A549 (cell line): Measurements from ENCODE around the gene AMFR. TPM values are rescaled to one million over a fixed set of nuclear protein-coding genes. Genes with fewer than 3 reads are reported as not detected.

ENCODE experiments used
- ATAC-seq, 2 experiments: fragments of 200-7000 bp in 1 of 2; fragments of >200 bp in 1 of 2; cut with Nextera tagmentation in 1 of 2; cut with Tn5 transposase in 1 of 2; 3 replicates each; pipeline versions ENCODE4 v1.8.0 to v1.9.1; 2018 to 2020; ENCODE audit warnings: mild to moderate bottlenecking in 1 of 2, moderate library complexity in 1 of 2
- CTCF ChIA-PET: fragments of 300-600 bp; sonication (Branson Sonifier 250); formaldehyde crosslinking; extraction: SDS; loops from one replicate; lab custom pipeline; 2021; ENCODE audit warnings: antibody characterized with exemption, inconsistent platforms; lab: Yijun Ruan, JAX
- POLR2A ChIA-PET: fragments of 350-600 bp; formaldehyde crosslinking; extraction: SDS; loops from one replicate; lab custom pipeline; 2021; ENCODE audit warnings: antibody characterized with exemption, inconsistent platforms; lab: Yijun Ruan, JAX
- DNase-seq, 2 experiments: peaks; one replicate each; pipeline versions ENCODE4 v3.0.0 to v3.0.0-alpha.2; 2011 to 2016; ENCODE audit warnings: low read depth in 1 of 2, low spot score in 1 of 2
- FAIRE-seq: peaks from 2 replicates; lab custom pipeline; 2011; peaks lifted over from hg19 to GRCh38; lab: Jason Lieb, UNC
- H3K27ac ChIP-seq, 2 experiments: fragments of >200 bp; sonication (Bioruptor Twin); formaldehyde crosslinking; 3 replicates each; pipeline ENCODE4 v1.5.1; 2016 to 2017
- H3K4me1 ChIP-seq: fragments of >200 bp; sonication (Bioruptor Twin); formaldehyde crosslinking; 3 replicates; pipeline ENCODE4 v1.6.1; 2016
- H3K4me2 ChIP-seq: fragments of >200 bp; sonication (Bioruptor Twin); formaldehyde crosslinking; 3 replicates; pipeline ENCODE4 v1.6.1; 2016
- H3K4me3 ChIP-seq: fragments of >200 bp; sonication (Bioruptor Twin); formaldehyde crosslinking; 3 replicates; pipeline ENCODE4 v1.5.1; 2016
- H3K9me3 ChIP-seq: fragments of >200 bp; sonication (Bioruptor Twin); formaldehyde crosslinking; 3 replicates; pipeline ENCODE4 v1.6.1; 2016
- ATOH8 ChIP-seq: fragments of 250-450 bp; sonication (Bioruptor Pico); IDR thresholded peaks from 2 replicates; pipeline ENCODE4 v1.5.0; 2020; ENCODE audit warnings: low read depth, mild to moderate bottlenecking, moderate library complexity
- BHLHE40 ChIP-seq: IDR thresholded peaks from 2 replicates; pipeline ENCODE4 v1.6.1; 2012; ENCODE audit warnings: low read depth, low read length, inconsistent platforms
- CBX8 ChIP-seq: fragments of 200-600 bp; sonication (generic); IDR thresholded peaks from 2 replicates; pipeline ENCODE4 v1.6.1; 2016
- CEBPB ChIP-seq, 2 experiments: fragments of >200 bp in 1 of 2; sonication (Bioruptor Twin) in 1 of 2; formaldehyde crosslinking in 1 of 2; IDR thresholded peaks; 2 replicates each; pipeline ENCODE4 v1.6.1; 2012 to 2016
- ELK1 ChIP-seq: fragments of 150-350 bp; IDR thresholded peaks from 2 replicates; pipeline ENCODE4 v1.6.1; 2014; ENCODE audit warnings: low read depth, mild to moderate bottlenecking, low read length
- EP300 ChIP-seq, 2 experiments: fragments of >200 bp; sonication (Bioruptor Twin); formaldehyde crosslinking; IDR thresholded peaks; 2 replicates in 1 of 2; 3 replicates in 1 of 2; pipeline ENCODE4 v1.6.1; 2016 to 2017
- FOSL2 ChIP-seq, 2 experiments: fragments of 450-650 bp in 1 of 2; fragments of >200 bp in 1 of 2; sonication (Bioruptor Twin) in 1 of 2; formaldehyde crosslinking; IDR thresholded peaks; 2 replicates each; pipeline versions ENCODE4 v1.5.0 to v1.6.1; 2016 to 2020; ENCODE audit warnings: mild to moderate bottlenecking in 1 of 2, moderate library complexity in 1 of 2
- FOXS1 ChIP-seq: fragments of 250-450 bp; sonication (Bioruptor Pico); IDR thresholded peaks from 2 replicates; pipeline ENCODE4 v1.5.0; 2020; ENCODE audit warnings: mild to moderate bottlenecking, moderate library complexity
- JUNB ChIP-seq: fragments of >200 bp; sonication (Bioruptor Twin); formaldehyde crosslinking; IDR thresholded peaks from 2 replicates; pipeline ENCODE4 v1.6.1; 2016
- MAFK ChIP-seq: fragments of 450-650 bp; IDR thresholded peaks from 2 replicates; pipeline ENCODE4 v1.6.1; 2014; ENCODE audit not compliant: partially characterized antibody
- MAZ ChIP-seq: fragments of 150-350 bp; IDR thresholded peaks from 2 replicates; pipeline ENCODE4 v1.6.1; 2014; ENCODE audit warnings: antibody characterized with exemption, low read depth, low read length, borderline replicate concordance
- NPAS2 ChIP-seq: fragments of 250-450 bp; sonication (Bioruptor Pico); IDR thresholded peaks from 2 replicates; pipeline ENCODE4 v1.8.0; 2022; ENCODE audit warnings: mild to moderate bottlenecking, moderate library complexity, borderline replicate concordance
- NR3C1 ChIP-seq: fragments of >200 bp; sonication (Bioruptor Twin); formaldehyde crosslinking; IDR thresholded peaks from 3 replicates; pipeline ENCODE4 v1.6.1; 2017
- PHF8 ChIP-seq: fragments of 200-600 bp; sonication (generic); IDR thresholded peaks from 2 replicates; pipeline ENCODE4 v1.6.1; 2016; ENCODE audit warnings: low read depth, mild to moderate bottlenecking, antibody characterized with exemption, moderate library complexity, borderline replicate concordance
- POLR2A ChIP-seq: IDR thresholded peaks from 2 replicates; pipeline ENCODE4 v1.6.1; 2012; ENCODE audit warnings: mild to moderate bottlenecking, low read length
- POLR2AphosphoS2 ChIP-seq: conservative IDR thresholded peaks from 2 replicates; pipeline ENCODE4 v1.6.1; 2012; ENCODE audit warnings: low read length, improper control_type of control experiment, inconsistent platforms
- RAD21 ChIP-seq, 2 experiments: fragments of >200 bp in 1 of 2; sonication (Bioruptor Twin) in 1 of 2; formaldehyde crosslinking in 1 of 2; IDR thresholded peaks in 1 of 2; conservative IDR thresholded peaks in 1 of 2; 2 replicates in 1 of 2; 3 replicates in 1 of 2; pipeline ENCODE4 v1.6.1; 2012 to 2018; ENCODE audit warnings: inconsistent platforms in 1 of 2
- RARB ChIP-seq: fragments of 250-450 bp; sonication (Bioruptor Pico); IDR thresholded peaks from 2 replicates; pipeline ENCODE4 v1.8.0; 2021; ENCODE audit warnings: mild to moderate bottlenecking, moderate library complexity
- SMC3 ChIP-seq: fragments of >200 bp; sonication (Bioruptor Twin); formaldehyde crosslinking; IDR thresholded peaks from 3 replicates; pipeline ENCODE4 v1.6.1; 2018; ENCODE audit warnings: inconsistent platforms
- SREBF2 ChIP-seq: fragments of 450-650 bp; IDR thresholded peaks from 2 replicates; pipeline ENCODE4 v1.6.1; 2014; ENCODE audit warnings: mild to moderate bottlenecking, moderate library complexity
- TFCP2L1 ChIP-seq: fragments of 250-450 bp; sonication (Bioruptor Pico); IDR thresholded peaks from 2 replicates; pipeline ENCODE4 v1.5.0; 2021; ENCODE audit warnings: mild to moderate bottlenecking
- TP53 ChIP-seq: fragments of 250-450 bp; sonication (Bioruptor Pico); IDR thresholded peaks from 2 replicates; pipeline ENCODE4 v1.5.0; 2021; ENCODE audit warnings: mild to moderate bottlenecking, moderate library complexity
- ZNF302 ChIP-seq: fragments of 250-450 bp; sonication (Bioruptor Pico); IDR thresholded peaks from 2 replicates; pipeline ENCODE4 v1.9.0; 2021; ENCODE audit warnings: inconsistent platforms, mild to moderate bottlenecking, moderate library complexity
- WGBS: methylation state at CpG from one replicate; pipeline ENCODE4 v1.1.6; 2017; ENCODE audit errors: missing lambda C conversion rate; 5-methylcytosine and 5-hydroxymethylcytosine counted together
- polyA plus RNA-seq, 4 experiments: library from polyadenylated mRNA; depleted of rRNA in 3 of 4; stranded (reverse); fragments of >200 nt; fragmentation: RNase III in 1 of 4; extraction: RNeasy Plus Mini Kit Qiagen cat#74134 plus additional on column Dnase treatment in 1 of 4; gene quantifications; 2 replicates in 3 of 4; 3 replicates in 1 of 4; pipeline ENCODE4 v1.2.3, GENCODE V29; 2011 to 2017
- TF ChIP-seq, protein P1 (sequence below): fragments of >200 bp; sonication (Bioruptor Twin); formaldehyde crosslinking; IDR thresholded peaks from 2 replicates; pipeline ENCODE4 v1.6.1; 2016
- TF ChIP-seq, protein P2 (sequence below): fragments of >200 bp; sonication (Bioruptor Twin); formaldehyde crosslinking; IDR thresholded peaks from 3 replicates; pipeline ENCODE4 v1.5.1; 2016
- TF ChIP-seq, protein P3 (sequence below): IDR thresholded peaks from 2 replicates; pipeline ENCODE4 v1.6.1; 2012

Gene AMFR
- polyA plus RNA-seq, 2 of the 4 experiments (the other 2 are of a cell fraction): 68.9 to 88.5 TPM

DNA sequence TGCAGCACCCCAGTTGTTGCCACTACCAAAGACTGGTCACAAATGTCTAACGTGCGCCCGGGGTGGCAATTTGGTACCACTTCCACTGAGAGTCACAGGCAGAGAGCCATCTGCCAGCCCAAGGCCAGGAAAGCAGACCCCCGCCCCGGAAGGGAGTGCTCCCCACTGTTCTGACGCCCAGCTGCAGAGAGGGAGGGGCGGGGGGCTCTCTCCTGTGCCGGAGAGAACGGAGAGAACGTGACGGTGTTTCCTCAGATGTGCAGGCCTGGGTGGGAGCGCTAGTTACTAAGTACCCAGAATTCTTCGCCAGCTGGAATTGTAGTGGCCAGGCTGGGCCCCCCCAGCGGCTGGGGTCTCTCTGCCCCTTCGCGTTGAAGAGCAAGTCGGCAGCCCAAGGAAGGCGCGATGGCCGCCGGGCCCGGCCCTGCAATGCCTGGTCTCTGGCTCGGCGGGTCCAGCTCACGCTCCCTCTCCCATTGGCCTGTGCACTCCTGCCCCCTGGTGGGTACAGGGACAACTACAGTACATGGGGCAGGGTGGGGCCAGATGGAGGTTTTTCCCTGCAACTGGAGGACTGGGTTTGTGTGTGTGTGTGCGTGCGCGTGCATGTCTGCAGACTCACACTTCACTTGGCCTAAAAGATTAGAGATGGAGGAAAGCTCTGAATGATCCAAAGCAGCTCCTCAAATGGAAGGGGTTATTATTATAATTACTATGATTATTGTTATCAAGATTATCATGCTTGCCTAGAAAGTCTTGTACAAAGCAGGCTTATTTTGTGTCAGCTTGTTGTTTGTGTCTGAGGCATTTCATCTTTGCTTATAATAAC is 107.1 kb downstream of the AMFR start:
- Histone ChIP-seq H3K9me3 (no peaks in the 10 kb centered on the region), H3K4me2 (peak overlapping the region; percentile 71), H3K27ac (peak overlapping the region in 1 of 2 experiments; percentile 64; a peak in 2 of 6 replicates), H3K4me1 (0 out of 3 replicates have a peak, but pooled peaks cover 3% of the 10 kb centered on the region), H3K4me3 (no peak overlapping the region)
- CTCF ChIA-PET: interaction anchor here (0.6 to 7.3 kb wide), 60 partner anchors 12 to 946 kb away, joined by 3 to 109 read pairs (median 4); no protein-coding TSS in a partner anchor
- TF ChIP-seq, protein P1, sequence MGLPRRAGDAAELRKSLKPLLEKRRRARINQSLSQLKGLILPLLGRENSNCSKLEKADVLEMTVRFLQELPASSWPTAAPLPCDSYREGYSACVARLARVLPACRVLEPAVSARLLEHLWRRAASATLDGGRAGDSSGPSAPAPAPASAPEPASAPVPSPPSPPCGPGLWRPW: no peak
- TF ChIP-seq, protein P2, sequence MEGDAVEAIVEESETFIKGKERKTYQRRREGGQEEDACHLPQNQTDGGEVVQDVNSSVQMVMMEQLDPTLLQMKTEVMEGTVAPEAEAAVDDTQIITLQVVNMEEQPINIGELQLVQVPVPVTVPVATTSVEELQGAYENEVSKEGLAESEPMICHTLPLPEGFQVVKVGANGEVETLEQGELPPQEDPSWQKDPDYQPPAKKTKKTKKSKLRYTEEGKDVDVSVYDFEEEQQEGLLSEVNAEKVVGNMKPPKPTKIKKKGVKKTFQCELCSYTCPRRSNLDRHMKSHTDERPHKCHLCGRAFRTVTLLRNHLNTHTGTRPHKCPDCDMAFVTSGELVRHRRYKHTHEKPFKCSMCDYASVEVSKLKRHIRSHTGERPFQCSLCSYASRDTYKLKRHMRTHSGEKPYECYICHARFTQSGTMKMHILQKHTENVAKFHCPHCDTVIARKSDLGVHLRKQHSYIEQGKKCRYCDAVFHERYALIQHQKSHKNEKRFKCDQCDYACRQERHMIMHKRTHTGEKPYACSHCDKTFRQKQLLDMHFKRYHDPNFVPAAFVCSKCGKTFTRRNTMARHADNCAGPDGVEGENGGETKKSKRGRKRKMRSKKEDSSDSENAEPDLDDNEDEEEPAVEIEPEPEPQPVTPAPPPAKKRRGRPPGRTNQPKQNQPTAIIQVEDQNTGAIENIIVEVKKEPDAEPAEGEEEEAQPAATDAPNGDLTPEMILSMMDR: peak; percentile 82
- TF ChIP-seq POLR2A: no peak
- peak; percentile 83 for TF ChIP-seq SMC3
- TF ChIP-seq SREBF2: no peak
- peak; percentile 92 to 93 for TF ChIP-seq RAD21 (conservative IDR thresholded peaks at IDR 0.05 in 1 of 2, IDR thresholded peaks at IDR 0.05 in 1 of 2)
- TF ChIP-seq, protein P3, sequence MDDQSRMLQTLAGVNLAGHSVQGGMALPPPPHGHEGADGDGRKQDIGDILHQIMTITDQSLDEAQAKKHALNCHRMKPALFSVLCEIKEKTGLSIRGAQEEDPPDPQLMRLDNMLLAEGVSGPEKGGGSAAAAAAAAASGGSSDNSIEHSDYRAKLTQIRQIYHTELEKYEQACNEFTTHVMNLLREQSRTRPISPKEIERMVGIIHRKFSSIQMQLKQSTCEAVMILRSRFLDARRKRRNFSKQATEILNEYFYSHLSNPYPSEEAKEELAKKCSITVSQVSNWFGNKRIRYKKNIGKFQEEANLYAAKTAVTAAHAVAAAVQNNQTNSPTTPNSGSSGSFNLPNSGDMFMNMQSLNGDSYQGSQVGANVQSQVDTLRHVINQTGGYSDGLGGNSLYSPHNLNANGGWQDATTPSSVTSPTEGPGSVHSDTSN: no peak
- no peak for TF ChIP-seq PHF8
- TF ChIP-seq EP300 (IDR thresholded peaks at IDR 0.05): no peak
- ATAC-seq (peak; percentile 93 to 99), DNase-seq (peak; percentile 66 to 92), FAIRE-seq (peak; percentile 7)
- 24% methylated on average over 22 of the region's 28 CpGs for WGBS
- POLR2A ChIA-PET: no interaction called here

DNA sequence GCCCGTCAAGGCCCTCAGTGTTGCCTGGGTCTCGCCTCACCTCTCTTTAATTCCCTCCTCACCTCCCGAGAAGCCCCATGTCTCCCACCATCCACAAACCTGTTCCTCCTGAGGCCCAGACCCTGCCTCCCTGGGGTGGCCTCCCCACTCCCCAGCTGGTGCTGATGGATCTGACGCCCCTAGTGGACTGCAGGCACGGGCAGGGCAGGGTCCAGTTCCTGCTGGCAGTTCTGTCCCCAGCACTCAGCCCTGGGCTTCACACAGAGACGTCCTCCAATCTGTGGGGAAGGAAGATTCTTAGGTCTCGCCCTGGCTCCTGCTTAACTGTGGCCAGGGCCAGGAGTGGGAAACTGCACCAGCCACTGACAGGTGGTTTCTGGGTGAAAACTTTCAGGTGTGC is 108.8 kb downstream of the AMFR start:
- WGBS: 52% methylated on average over 5 of the region's 7 CpGs
- 0 out of 3 replicates have a peak, but pooled peaks cover 3% of the 10 kb centered on the region for H3K4me1 ChIP-seq
- no peaks in the 10 kb centered on the region for H3K9me3 ChIP-seq
- no peak overlapping the region for H3K27ac ChIP-seq
- ATAC-seq (no peak), FAIRE-seq (no peak), DNase-seq (no peak)
- no peak for TF ChIP-seq TP53 (CRISPR knock-in tag)
- no peak for TF ChIP-seq POLR2AphosphoS2
- TF ChIP-seq POLR2A: no peak
- no peak for TF ChIP-seq FOXS1 (CRISPR knock-in tag)
- no peak for TF ChIP-seq ELK1
- no peak for TF ChIP-seq NPAS2 (CRISPR knock-in tag)
- no peak for TF ChIP-seq MAZ
- TF ChIP-seq CBX8: no peak
- no peak for TF ChIP-seq NR3C1
- TF ChIP-seq JUNB: no peak
- no peak for TF ChIP-seq RARB
- no peak for TF ChIP-seq BHLHE40
- TF ChIP-seq ZNF302 (CRISPR knock-in tag): no peak
- no peak for TF ChIP-seq TFCP2L1 (CRISPR knock-in tag)
- no peak for TF ChIP-seq ATOH8 (CRISPR knock-in tag)
- TF ChIP-seq FOSL2 (IDR thresholded peaks at IDR 0.05): no peak
- TF ChIP-seq FOSL2 (CRISPR knock-in tag; IDR thresholded peaks at IDR 0.05): no peak
- no peak for TF ChIP-seq MAFK
- TF ChIP-seq CEBPB (IDR thresholded peaks at IDR 0.05): no peak
- H3K4me2 ChIP-seq: no peak overlapping the region
- CTCF ChIA-PET: interaction anchor here (1.1 to 4.9 kb wide), 2 partner anchors 372 to 613 kb away, joined by 5 to 27 read pairs; no protein-coding TSS in a partner anchor
- POLR2A ChIA-PET: no interaction called here
- no peak overlapping the region for H3K4me3 ChIP-seq
